GM19395 (cell line): ENCODE data around the gene NRAP.

ENCODE experiments used
- ATAC-seq: cut with Tn5 transposase; IDR thresholded peaks from one replicate; pipeline ENCODE4 v1.9.1; 2021; ENCODE audit warnings: mild to moderate bottlenecking, moderate library complexity; ENCODE audit not compliant: unreplicated experiment

NRAP gene, protein sequence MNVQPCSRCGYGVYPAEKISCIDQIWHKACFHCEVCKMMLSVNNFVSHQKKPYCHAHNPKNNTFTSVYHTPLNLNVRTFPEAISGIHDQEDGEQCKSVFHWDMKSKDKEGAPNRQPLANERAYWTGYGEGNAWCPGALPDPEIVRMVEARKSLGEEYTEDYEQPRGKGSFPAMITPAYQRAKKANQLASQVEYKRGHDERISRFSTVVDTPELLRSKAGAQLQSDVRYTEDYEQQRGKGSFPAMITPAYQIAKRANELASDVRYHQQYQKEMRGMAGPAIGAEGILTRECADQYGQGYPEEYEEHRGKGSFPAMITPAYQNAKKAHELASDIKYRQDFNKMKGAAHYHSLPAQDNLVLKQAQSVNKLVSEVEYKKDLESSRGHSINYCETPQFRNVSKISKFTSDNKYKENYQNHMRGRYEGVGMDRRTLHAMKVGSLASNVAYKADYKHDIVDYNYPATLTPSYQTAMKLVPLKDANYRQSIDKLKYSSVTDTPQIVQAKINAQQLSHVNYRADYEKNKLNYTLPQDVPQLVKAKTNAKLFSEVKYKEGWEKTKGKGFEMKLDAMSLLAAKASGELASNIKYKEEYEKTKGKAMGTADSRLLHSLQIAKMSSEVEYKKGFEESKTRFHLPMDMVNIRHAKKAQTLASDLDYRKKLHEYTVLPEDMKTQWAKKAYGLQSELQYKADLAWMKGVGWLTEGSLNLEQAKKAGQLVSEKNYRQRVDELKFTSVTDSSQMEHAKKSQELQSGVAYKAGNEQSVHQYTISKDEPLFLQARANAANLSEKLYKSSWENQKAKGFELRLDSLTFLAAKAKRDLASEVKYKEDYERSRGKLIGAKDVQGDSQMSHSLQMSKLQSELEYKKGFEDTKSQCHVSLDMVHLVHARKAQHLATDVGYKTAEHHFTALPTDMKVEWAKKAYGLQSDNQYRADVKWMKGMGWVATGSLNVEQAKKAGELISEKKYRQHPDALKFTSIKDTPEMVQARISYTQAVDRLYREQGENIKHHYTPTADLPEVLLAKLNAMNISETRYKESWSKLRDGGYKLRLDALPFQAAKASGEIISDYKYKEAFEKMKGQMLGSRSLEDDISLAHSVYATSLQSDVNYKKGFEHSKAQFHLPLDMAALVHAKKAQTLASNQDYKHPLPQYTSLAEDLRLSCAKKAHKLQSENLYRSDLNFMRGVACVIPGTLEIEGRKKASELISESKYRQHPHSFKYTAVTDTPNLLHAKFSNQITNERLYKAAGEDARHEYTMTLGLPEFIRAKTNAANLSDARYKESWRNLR (N-terminal part only)

DNA sequence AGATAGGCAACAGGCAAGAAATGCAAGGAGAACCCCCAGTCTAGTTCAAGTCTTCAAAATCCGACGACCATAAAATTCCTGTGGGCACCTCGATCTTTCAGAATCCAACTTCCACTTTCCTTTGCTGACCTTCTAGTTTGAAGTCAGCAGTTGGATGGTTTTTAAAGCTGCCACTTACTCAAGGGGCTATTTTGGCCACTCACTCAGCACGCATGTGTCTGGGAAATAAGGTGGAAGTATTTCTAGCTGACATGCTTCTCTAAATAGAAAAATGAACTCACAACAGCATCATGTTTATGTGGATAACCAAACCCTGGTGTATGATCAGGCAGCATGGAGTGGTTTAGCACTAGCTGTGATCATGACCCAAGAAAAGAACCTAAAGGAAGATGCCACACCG is at the start of gene NRAP:
Gene NRAP (minus strand): TSS at position 134 of the 400 bp plus-strand sequence. CDS start 159 bp downstream, outside the sequence.
- no peak for ATAC-seq

DNA sequence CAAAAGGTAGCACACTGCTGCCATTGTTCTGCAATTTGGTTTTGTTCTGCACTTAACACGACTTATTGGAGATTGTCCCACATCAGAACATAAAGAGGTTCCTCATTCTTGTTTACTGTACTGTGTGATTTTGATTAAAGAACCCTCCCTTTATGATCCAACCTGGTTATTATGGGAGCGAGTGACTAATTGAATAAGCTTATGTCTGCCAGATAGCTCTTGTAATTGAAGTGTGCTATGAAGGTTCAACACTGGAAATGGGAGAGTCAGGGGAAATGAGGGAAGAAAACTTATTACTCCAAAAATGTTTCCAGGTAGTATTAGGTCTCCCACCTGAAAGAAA is 49.8 kb upstream of the NRAP start:
- ATAC-seq, result no peak

DNA sequence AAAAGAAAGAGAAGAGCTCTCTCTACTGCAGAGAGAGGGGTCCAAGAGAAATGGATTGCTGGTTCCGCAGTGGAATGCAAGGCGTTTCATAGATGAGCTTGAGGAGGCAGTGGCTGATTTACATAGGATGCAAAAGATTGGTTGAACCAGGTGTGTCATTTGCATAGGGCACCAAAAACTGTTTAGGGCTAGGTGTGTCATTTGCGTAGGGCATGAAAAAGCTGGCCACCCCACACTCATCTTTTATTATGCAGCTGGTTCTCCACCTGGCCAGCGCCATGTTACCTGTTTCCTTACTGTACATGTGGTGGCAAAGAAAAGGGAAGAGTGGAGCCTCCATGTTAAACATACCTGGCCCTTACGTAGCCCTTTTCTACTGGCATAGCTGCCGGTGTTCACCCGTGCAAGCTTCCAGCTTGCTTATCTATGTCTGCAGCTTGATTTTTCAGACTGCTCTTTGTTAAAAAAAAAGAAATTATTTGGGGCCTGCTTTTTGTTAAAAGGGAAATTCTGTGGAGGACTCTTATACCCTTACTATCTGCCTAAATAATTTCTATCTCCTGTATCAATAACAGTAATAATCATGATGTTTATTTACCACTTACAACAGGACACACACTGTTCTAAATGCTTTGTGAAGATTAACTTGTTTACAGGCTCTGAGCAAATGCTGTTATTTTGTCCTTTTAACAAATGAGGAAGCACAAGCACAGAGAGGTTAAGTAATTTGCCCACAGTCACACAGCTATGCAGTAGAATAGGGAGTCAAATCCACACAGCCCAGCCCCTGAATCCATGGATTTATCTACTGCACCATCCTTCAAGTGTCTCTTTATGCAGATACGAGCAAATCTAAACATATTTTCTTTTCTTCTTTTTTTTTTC is 49.2 kb upstream of the NRAP start:
- ATAC-seq, result no peak

DNA sequence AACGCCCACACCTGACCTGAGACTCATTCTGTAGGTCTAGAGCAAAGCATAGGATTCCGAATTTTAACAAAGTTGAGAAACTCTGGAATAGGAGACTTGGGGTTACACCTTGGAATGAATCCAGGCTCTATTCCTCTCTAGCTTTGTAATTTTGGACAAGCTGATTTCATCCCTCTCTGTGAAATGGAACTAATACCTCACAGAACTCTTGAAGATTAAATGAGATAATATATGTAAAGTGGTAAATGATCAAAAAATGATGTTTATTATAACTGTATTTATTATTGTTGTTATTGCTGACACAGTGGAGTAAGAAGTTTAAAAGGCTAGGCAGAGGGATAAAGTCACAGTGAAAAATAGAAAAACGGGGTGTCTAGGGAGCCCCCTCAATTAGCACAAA is 48.2 kb upstream of the NRAP start:
- no peak for ATAC-seq

DNA sequence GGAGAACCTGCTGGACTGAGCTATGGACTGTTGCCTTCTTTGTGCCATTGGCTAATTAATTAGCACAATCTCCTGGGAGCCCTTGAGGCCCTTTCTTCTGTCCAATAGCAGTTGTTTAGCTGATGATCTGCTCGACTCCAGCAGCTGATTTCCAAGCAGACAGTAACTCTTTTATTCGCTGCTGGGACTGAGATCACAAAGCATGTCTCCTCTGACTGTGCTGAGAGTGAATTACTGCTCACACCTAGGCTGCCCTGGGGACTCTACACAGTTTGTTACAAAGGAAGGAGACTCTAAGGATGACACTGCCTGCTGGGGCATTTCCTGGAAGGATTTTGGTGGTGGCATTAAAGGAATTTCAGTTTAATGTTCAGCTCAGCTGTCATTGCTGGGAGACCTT is 47.3 kb upstream of the NRAP start:
- no peak for ATAC-seq

DNA sequence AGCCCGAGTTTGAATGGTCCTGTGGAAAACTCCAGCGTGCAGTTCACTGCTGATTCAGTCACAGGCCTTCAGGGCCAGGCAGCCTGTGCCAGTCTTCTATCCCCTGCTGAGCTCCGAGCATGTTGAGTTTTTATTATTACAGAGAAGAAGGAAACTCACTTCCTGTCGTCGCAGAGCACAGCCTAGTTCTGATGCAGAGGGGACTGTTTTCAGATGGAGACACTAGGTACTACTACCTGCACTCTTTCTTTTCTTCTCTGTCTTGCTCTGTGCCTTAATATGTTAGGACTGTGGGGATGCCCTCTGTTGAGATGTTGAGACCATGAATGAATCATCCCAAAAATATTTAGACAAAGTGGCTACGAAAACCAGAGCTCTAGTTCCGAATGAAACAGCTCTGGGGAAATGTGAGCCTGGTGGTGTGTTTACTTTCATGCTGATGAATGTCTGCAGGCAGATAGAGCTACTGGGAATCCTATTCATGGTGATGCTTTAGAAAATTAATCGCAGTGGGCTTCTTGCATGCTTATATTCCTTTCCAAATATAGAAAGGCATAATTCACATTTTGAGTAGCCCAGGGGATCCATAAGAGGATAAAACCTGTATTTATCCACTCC is 45.5 kb upstream of the NRAP start:
- no peak for ATAC-seq

DNA sequence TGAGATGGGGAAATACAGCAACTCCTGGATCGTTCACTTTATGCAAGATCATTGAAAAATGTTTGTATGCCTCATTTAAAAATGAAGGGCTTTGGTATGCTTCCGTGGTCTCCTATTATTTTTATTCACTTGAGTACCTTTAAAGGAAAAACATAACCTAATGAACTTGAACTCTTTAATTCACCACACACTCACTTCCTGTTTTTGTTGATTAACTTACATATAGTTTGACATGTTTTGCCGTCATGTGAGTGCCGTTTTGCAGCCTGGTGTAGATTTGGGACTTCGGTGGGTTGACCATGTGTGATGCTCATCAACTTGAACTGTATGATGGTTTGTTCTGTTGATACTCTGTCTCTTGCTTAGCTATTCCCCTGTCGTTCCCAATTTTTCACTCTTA is 44.8 kb upstream of the NRAP start:
- no peak for ATAC-seq

DNA sequence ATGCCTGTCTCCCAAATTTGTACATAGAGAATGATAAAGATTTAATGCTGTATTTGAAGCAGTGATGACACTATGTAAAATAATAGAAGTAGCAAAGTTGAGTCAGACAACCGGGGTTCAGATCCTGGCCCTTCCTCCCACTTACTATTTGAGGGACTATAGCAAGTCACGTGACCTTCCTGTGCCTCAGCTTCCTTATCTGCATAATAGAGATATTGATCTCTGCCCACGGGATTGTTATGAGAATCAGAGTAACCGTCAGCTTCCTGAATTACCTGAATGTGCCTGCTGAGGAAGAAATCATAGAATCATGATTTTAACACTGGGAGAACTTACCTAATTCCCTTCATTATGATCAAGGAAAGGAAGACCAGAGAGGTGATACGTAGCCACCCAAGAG is 42.8 kb upstream of the NRAP start:
- no peak for ATAC-seq

DNA sequence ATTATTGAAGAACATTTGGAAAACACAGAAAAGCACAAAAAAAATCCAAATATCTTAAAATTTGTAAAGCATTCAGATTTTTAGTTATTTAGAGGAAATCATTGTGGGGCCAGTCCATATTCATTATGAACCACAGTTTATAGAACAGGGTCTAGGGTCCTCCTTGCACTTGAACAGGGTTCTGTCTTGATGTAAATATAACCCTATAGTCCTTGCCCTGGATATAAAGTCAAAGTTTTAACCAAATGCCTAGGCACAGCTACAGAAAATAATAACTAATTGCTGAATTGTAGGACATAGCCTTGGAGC is 41.5 kb upstream of the NRAP start:
- no peak for ATAC-seq

DNA sequence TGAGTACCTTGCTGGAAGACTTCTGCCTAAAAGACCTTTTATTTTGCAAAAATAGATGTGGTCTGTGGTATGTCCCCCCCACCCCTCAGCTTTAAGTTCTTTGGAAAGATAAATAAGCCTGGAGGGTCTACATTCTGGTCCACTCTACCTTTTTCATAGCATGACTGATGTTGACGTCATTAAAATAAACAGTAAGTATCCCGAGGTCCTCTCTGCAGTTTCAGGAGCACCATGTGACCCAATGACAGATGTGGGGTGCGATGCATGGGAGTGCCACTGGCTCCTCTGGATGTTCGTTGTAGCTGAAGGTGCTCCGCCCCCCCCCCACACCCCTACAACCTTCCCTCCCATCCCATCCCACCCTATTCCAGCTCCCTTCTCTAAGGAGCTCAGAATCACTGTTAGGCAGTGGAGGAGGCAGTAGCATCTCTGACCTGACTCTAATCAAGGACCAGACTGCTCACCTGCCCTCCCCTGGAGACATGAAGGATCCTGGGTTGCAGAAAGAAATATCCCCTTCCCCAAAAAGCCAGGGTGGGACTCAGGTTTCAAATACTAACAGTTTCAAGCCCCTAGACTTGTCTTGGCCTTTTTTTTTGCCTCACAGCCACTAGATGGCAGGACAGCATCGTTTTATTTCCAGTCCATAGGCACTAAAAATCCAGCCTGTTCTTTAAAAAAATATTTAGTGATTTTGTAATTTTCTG is 40.9 kb upstream of the NRAP start:
- ATAC-seq, result peak; percentile 59

DNA sequence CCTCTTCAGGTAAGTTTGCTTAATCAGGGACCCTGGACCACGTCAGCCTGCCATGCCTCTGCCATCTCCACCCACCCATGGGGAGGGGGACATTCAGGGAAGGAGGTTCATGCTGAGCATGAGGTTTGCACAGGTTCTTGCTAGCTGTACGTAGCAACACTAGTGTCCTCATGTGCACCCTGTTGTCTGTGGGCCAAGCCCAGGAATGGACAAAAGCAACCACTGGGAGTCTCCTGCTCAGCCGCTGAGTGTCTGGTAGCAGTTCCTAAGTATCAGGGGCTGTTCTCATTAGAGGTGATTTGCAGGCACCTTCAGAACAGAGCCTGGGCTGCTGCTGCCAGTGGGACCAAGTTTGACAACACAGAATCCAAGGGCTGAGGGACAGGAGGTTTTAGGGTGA is 33.8 kb upstream of the NRAP start:
- ATAC-seq, result no peak

DNA sequence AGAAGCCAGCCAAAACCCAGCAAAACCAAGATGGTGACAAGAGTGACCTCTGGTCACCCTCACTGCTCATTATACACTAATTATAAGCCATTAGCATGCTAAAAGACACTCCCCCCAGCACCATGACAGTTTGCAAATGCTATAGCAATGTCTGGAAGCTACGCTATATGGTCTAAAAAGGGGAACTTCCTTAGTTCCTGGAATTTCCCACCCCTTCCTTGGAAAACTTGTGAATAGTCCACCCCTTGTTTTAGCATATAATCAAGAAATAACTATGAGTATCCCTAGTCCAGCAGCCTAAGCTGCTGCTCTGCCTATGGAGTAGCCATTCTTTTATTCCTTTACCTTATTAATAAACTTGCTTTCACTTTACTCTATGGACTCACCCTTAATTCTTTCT is 31.9 kb upstream of the NRAP start:
- no peak for ATAC-seq

DNA sequence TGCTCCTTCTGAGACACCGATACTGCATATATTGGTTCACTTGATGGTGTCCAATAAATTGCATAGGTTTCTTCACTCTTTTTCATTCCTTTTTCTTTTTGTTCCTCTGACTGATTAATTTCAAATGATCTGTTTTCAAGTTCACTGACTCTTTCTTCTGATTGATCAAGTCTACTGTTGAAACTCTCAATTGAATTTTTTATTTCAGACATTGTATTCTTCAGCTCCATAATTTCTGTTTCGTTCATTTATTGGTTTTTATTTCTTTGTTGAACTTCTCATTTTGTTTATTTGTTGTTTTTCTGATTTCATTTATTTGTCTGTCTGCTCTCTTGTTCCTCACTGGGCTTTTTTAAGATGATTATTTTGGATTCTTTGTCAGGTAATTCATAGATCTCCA is 29.5 kb upstream of the NRAP start:
- no peak for ATAC-seq

DNA sequence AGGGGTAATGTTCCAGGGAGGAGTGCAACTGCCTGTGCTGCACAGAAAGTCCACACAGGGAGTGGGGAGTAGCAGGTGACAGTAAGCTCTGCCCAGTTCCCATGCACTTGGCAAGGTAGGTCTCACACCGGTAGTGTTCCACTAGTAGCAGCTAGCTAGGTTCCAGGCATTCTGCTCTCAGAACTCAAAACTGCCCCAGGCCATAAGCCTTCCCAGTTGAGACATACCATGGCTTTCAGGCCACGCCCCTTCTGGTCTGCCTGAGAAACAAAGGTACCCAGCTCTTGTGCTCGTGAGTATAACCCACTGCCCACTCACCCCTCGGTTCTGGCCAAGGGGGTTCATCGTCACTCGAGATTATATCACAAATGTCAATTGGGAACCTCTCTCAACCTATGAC is 28.4 kb upstream of the NRAP start:
- ATAC-seq, result no peak

DNA sequence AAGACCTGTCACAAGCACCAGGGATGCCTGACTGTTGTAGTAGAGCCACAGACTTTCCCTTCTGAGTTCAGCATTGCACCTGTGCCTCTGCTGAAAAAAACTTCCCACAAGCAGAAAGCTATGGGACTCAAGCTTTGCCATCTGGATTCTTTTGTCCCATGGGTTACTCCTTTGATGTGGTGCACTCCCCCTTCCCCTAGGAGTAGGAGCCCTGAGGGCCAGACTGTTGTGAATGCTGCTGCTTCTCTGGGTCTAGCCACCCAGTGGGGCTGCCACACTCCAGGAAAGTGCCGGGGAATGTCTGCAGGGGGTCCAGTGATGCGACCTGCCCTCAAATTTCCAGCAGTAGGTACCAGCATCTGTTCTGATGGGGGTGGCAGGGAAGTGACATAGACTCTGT is 27.5 kb upstream of the NRAP start:
- ATAC-seq, result no peak

DNA sequence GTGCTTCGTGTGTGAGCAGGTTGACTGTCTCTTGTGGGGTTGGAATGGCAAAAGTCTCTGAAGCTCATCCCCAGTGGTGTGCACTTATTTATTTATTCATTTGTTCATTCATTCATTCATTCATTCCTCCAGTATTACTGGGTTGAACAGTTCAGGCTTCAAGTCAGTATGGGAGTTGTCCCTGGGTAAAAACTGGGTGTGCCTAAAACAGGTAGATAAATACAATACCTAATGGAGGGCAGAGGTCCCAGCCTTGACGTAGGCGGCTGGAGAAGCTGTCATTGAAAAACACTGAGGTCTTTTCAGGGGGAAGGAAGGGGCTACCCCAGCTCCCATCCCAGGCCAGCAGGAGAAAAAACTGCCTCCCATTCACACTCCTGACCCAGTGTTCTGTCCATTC is 26.9 kb upstream of the NRAP start:
- ATAC-seq, result no peak

DNA sequence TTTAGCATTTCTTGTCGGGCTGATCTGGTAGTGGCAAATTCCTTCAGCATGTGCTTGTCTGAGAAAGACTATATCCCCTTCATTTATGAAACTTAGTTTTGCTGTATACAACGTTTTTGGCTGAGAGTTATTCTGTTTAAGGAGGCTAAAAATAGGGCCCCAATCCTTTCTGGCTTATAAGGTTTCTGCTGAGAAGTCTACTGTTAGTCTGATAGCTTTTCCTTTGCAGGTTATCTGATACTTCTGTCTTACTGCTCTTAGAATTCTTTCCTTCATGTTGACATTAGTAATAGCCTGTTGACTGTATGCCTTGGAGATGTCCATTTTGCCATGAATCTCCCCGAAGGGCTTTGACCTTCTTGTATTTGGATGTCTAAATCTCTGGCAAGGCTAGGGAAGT is 25.7 kb upstream of the NRAP start:
- no peak for ATAC-seq

DNA sequence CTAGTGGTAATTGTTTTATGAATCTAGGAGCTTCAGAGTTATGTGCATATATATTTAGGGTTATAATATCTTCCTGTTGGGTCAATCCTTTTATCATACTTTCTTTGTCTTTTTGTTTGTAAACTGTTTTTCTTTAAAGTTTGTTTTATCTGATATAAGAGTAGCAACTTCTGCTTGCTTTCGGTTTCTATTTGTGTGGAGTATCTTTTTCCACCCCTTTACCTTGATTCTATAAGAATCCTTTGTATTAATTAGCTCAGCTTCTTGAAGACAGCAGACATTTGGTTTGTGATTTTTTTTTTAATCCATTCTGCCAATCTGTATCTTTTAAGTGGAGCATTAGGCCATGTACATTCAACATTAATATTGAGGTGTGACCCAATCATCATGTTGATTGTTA is 25.2 kb upstream of the NRAP start:
- no peak for ATAC-seq

DNA sequence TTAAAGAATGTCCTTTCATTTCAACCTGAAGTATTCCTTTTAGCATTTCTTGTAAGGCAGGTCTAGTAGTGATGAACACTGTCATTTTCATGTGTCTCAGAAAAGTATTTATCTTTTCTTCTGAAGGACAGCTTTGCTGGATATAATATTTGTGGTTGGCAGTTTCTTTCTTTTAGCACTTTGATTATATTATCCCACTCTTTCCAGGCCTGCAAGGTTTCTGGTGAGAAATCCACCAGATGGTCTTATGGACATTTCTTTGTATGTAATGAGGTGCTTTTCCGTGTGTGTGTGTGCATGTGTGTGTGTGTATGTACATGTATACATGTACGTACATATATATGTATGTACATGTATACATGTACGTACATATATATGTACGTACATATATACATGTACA is 23.2 kb upstream of the NRAP start:
- no peak for ATAC-seq

DNA sequence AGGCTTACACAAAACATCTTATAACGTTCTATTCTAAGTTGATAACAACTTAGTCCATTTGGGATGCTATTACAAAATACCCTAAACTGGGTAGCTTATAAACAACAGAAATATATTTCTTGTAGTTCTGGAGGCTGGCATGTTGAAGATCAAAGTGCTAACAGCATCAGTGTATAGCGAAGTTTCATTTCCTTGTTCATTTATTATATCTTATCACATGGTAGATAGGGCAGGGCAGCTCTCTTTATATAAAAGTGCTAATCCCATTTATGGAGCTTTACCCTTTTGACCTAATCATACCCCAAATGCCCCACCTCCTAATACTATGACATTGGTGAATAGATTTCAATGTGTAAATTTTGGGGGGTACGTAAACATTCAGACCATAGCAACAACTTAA is 22.2 kb upstream of the NRAP start:
- ATAC-seq, result no peak
